Stomach smooth muscle (tissue), 2 donors: Measurements from ENCODE around the gene PCP2.

Experiments
- H3K27ac ChIP-seq: one replicate; pipeline ENCODE4 v1.7.0; 2013; ENCODE audit warnings: mild to moderate bottlenecking, low read length, inconsistent platforms
- H3K27me3 ChIP-seq, 2 donors: one replicate each; pipeline ENCODE4 v1.7.0; 2013; ENCODE audit warnings: low read length in 2 of 2; ENCODE audit not compliant: insufficient read depth in 2 of 2, control insufficient read depth in 1 of 2
- H3K36me3 ChIP-seq, 2 donors: one replicate each; pipeline ENCODE4 v1.7.0; 2013; ENCODE audit warnings: low read length in 2 of 2; ENCODE audit not compliant: control insufficient read depth in 2 of 2, insufficient read depth in 2 of 2
- H3K4me1 ChIP-seq: one replicate; pipeline ENCODE4 v1.7.0; 2013; ENCODE audit warnings: low read length; ENCODE audit not compliant: control insufficient read depth, insufficient read depth
- H3K4me3 ChIP-seq, 2 donors: one replicate each; pipeline ENCODE4 v1.7.0; 2013; ENCODE audit warnings: low read length in 2 of 2
- H3K9ac ChIP-seq, 2 donors: one replicate each; pipeline ENCODE4 v1.7.0; 2013; ENCODE audit warnings: low read length in 2 of 2, mild to moderate bottlenecking in 1 of 2
- H3K9me3 ChIP-seq, 2 donors: one replicate each; pipeline ENCODE4 v1.7.0; 2013; ENCODE audit warnings: low read length in 2 of 2; ENCODE audit not compliant: control insufficient read depth in 2 of 2
- donor health status: healthy.
- donor health status: Pancreatic carcinoma.

The PCP2 gene

GRCh38 chr19:7658219-7658686 is 24.7 kb upstream of the PCP2 start:
- Histone ChIP-seq H3K4me1 (no peaks in the 10 kb centered on the region), H3K27me3 (no peaks in the 10 kb centered on the region), H3K4me3 (no peak overlapping the region), H3K27ac (no peak overlapping the region), H3K36me3 (no peaks in the 10 kb centered on the region), H3K9ac (no peak overlapping the region), H3K9me3 (no peaks in the 10 kb centered on the region)

GRCh38 chr19:7657131-7657751 is 23.7 kb upstream of the PCP2 start:
- Histone ChIP-seq H3K27me3 (peaks cover 0 to 1% of the 10 kb centered on the region in 2 donors), H3K9me3 (no peaks in the 10 kb centered on the region), H3K36me3 (no peaks in the 10 kb centered on the region), H3K4me3 (no peak overlapping the region), H3K9ac (no peak overlapping the region), H3K27ac (no peak overlapping the region), H3K4me1 (no peaks in the 10 kb centered on the region)

GRCh38 chr19:7655581-7655980 is 22.1 kb upstream of the PCP2 start:
- H3K27ac ChIP-seq, result no peak overlapping the region

GRCh38 chr19:7654401-7654800 is 20.9 kb upstream of the PCP2 start:
- H3K4me3 ChIP-seq, result no peak overlapping the region
- peaks cover 6 to 7% of the 10 kb centered on the region in 2 donors for H3K27me3 ChIP-seq
- no peak overlapping the region for H3K27ac ChIP-seq
- H3K9me3 ChIP-seq, result no peaks in the 10 kb centered on the region
- H3K9ac ChIP-seq, result no peak overlapping the region
- no peaks in the 10 kb centered on the region for H3K36me3 ChIP-seq
- no peaks in the 10 kb centered on the region for H3K4me1 ChIP-seq

More at GRCh38 chr19:7655581-7655980, 22.1 kb upstream of the PCP2 start:
- Histone ChIP-seq H3K4me1 (no peaks in the 10 kb centered on the region), H3K9me3 (no peaks in the 10 kb centered on the region), H3K27me3 (peaks cover 2 to 4% of the 10 kb centered on the region in 2 donors), H3K4me3 (no peak overlapping the region), H3K9ac (no peak overlapping the region), H3K36me3 (no peaks in the 10 kb centered on the region)

- Histone ChIP-seq H3K9ac (no peak overlapping the region), H3K27me3 (peaks cover 6 to 11% of the 10 kb centered on the region in 2 donors), H3K4me3 (peak overlapping the region; percentile 54 to 58), H3K36me3 (no peaks in the 10 kb centered on the region), H3K4me1 (no peaks in the 10 kb centered on the region), H3K27ac (no peak overlapping the region), H3K9me3 (no peaks in the 10 kb centered on the region)
Observed at GRCh38 chr19:7652061-7652641, 18.6 kb upstream of the PCP2 start.

GRCh38 chr19:7650148-7650547 is 16.6 kb upstream of the PCP2 start:
- Histone ChIP-seq H3K27ac (no peak overlapping the region), H3K9ac (no peak overlapping the region), H3K4me1 (no peaks in the 10 kb centered on the region), H3K4me3 (no peak overlapping the region), H3K9me3 (no peaks in the 10 kb centered on the region), H3K36me3 (no peaks in the 10 kb centered on the region), H3K27me3 (peaks cover 11 to 17% of the 10 kb centered on the region in 2 donors)

GRCh38 chr19:7648265-7649014 is 14.9 kb upstream of the PCP2 start:
- Histone ChIP-seq H3K4me3 (no peak overlapping the region), H3K27me3 (peaks cover 11 to 20% of the 10 kb centered on the region in 2 donors), H3K9me3 (no peaks in the 10 kb centered on the region), H3K4me1 (no peaks in the 10 kb centered on the region), H3K27ac (no peak overlapping the region), H3K36me3 (no peaks in the 10 kb centered on the region), H3K9ac (no peak overlapping the region)

- Histone ChIP-seq H3K9me3 (no peaks in the 10 kb centered on the region), H3K4me1 (no peaks in the 10 kb centered on the region), H3K27me3 (peaks cover 11 to 18% of the 10 kb centered on the region in 2 donors), H3K36me3 (no peaks in the 10 kb centered on the region), H3K4me3 (no peak overlapping the region), H3K9ac (no peak overlapping the region), H3K27ac (no peak overlapping the region)
Observed at GRCh38 chr19:7647156-7647555, 13.6 kb upstream of the PCP2 start.

GRCh38 chr19:7646426-7646700 is 12.8 kb upstream of the PCP2 start:
- Histone ChIP-seq H3K27me3 (peaks cover 11 to 18% of the 10 kb centered on the region in 2 donors), H3K4me1 (no peaks in the 10 kb centered on the region), H3K27ac (no peak overlapping the region), H3K4me3 (no peak overlapping the region), H3K36me3 (no peaks in the 10 kb centered on the region), H3K9me3 (no peaks in the 10 kb centered on the region), H3K9ac (no peak overlapping the region)

- Histone ChIP-seq H3K27ac (no peak overlapping the region), H3K9ac (no peak overlapping the region), H3K4me1 (no peaks in the 10 kb centered on the region), H3K4me3 (no peak overlapping the region), H3K9me3 (no peaks in the 10 kb centered on the region), H3K36me3 (no peaks in the 10 kb centered on the region), H3K27me3 (peaks cover 10 to 18% of the 10 kb centered on the region in 2 donors)
Observed at GRCh38 chr19:7645656-7646425, 12.3 kb upstream of the PCP2 start.
